Skeletal muscle satellite cell (primary cell): ENCODE results near the gene PITPNM3.

Experiments
- H3K27me3 ChIP-seq: 2 replicates; pipeline ENCODE4 v1.7.0; 2013; ENCODE audit warnings: low read length; ENCODE audit not compliant: control insufficient read depth, insufficient read depth
- H3K36me3 ChIP-seq: 2 replicates; pipeline ENCODE4 v1.7.0; 2013; ENCODE audit warnings: mild to moderate bottlenecking, control low read depth, low read length; ENCODE audit not compliant: insufficient read depth
- H3K4me1 ChIP-seq: 2 replicates; pipeline ENCODE4 v1.7.0; 2013; ENCODE audit warnings: low read length; ENCODE audit not compliant: control insufficient read depth, insufficient read depth
- H3K4me2 ChIP-seq: 2 replicates; pipeline ENCODE4 v1.7.0; 2013; ENCODE audit warnings: mild to moderate bottlenecking, low read length
- H3K4me3 ChIP-seq: 2 replicates; pipeline ENCODE4 v1.7.0; 2013; ENCODE audit warnings: low read length
- H3K9ac ChIP-seq: 2 replicates; pipeline ENCODE4 v1.7.0; 2013; ENCODE audit warnings: mild to moderate bottlenecking, low read depth, low read length, moderate library complexity
- H3K9me3 ChIP-seq: replicated peaks from 2 replicates; pipeline ENCODE4 v1.7.0; 2013; ENCODE audit warnings: mild to moderate bottlenecking, control low read depth, low read length

Gene PITPNM3

DNA sequence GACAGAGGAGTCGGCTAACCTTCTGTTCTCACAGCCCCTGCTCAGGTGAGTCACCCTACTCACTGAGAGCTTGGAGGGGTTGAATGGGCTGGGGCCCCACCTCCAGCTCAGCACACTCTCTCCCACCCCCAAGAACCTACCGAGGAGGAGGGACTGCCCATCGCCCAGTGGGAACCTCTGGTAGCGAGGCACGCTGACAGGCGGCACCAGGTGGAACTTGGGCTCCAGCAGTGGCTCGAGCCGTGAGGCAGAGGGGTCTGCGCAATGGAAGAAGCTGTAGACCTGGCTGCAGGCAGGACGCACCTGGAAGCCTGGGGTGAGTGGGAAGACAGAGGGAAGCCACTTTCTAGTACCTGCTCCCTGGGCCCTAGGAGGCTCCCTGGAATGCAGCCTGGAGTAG, 83.8 kb downstream of the PITPNM3 start:
- H3K4me1 ChIP-seq: peaks cover 23% of the 10 kb centered on the region
- no peak overlapping the region for H3K4me3 ChIP-seq
- no peaks in the 10 kb centered on the region for H3K27me3 ChIP-seq
- no peaks in the 10 kb centered on the region for H3K9me3 ChIP-seq
- H3K9ac ChIP-seq: no peak overlapping the region
- H3K36me3 ChIP-seq: no peaks in the 10 kb centered on the region
- H3K4me2 ChIP-seq: no peak overlapping the region

DNA sequence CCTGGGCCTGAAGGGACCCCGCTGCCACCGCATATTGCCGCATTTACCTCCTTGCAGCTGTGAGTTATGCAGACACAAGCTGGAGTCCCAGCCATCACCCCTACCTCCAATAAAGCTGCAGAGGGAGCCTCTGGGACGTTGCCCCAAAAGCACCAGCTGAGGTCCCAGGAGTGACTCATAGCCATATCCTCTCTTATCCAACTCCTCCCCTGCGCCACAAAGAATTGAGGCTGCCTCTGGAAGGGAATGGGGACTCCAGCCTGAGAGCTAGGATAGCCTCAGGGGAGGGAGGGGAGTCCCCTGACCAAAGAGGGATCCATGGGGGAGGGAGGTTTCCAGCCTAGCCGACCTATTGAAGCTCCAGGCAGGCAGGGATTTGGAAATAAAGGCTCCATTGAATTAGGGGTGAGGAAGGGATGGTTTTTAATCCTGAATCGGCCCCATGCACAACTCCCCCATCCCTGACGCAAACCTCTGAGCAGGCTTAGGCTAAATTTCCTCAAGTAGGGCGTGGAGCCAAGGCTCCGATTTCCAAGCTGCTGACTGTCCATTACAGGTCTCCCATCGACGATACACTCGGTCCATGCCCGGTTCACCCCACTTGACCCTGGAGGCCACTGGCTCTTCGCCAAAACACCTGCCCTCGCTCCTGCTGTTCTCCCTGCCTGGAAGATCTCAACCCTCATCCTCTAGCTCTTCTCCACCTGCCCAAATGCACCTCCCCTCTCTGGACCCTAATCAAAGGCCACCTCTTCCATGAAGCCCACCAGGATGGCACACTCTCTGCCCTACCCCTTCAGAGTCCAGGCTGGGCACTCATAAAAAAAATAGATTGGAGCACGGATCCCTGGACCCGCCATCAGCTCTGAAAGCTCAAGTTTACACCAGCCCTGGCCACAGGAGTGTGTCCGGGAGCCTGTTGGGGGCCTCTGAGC, 84.6 kb downstream of the PITPNM3 start:
- Histone ChIP-seq H3K4me2 (peak overlapping the region; percentile 73), H3K9me3 (no peaks in the 10 kb centered on the region), H3K27me3 (no peaks in the 10 kb centered on the region), H3K36me3 (no peaks in the 10 kb centered on the region), H3K4me1 (peaks cover 23% of the 10 kb centered on the region), H3K9ac (no peak overlapping the region), H3K4me3 (peak overlapping the region; percentile 37)

DNA sequence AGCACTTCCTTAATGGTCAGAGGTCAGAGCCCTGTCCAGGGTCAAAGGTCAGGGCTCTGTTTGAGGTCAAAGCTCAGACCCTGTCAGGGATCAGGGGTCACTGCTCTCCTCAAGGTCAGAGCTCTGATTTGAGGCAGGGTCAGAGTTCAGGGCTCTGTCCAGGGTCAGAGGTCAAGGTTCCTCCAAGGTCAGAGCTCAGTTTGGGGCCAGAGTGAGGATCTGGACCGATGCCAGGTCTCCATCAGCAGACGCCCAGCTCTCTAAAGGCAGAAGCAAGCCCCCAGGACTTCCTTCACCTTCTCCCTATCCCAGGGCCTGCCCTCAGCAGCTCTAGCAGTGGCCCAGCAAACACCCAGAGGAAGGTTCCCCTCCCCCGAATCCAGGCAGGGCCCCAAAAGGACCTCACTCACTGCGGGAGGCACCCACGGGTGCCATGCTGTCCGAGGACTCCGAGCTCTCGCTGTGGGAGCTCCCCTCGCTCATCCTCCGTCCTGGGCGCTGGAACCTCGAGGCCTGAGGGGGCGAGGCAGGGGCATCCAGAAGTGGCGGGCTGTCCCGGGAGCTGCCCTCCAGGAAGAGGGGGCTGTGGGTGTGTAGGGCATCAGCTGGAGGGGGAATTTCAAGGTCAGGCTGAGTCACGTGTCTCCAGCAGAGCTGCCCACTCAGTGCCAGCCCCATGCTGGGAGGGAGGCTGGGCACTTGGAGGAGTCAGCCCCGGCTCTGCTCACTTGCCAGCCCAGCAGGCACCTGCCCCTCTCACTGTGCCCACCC, 85.4 kb downstream of the PITPNM3 start:
- H3K36me3 ChIP-seq: no peaks in the 10 kb centered on the region
- no peaks in the 10 kb centered on the region for H3K27me3 ChIP-seq
- peak overlapping the region; percentile 73 for H3K4me2 ChIP-seq
- H3K4me1 ChIP-seq: peaks cover 23% of the 10 kb centered on the region
- no peak overlapping the region for H3K9ac ChIP-seq
- H3K9me3 ChIP-seq: no peaks in the 10 kb centered on the region
- no peak overlapping the region for H3K4me3 ChIP-seq

DNA sequence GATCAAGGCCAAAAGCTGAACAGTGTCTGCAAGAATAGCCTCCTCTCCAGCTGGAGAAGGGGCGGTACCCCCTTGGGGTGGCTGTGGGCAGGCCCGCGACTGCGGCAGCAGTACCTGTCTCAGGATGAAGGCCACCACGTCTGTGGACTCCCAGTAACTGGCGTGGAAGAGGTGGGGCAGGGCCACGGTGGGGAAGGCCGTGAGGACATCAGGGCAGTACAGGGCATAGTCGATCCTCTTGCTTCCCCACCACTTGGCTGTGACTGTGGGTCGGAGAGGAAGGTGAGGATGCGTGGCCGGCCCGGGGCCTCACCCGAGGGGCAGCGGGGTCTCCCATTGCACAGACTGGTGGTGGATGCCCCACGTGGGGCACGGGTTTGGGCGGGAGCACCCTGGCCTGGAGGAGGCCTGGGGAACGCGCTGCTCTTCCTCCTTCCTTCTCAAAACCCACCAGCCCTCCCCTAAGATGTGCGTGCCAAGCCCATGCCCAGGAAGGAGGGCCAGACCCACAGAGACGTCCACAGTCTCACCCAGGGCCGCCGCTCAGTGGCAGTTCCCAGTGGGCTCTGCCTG, 86.1 kb downstream of the PITPNM3 start:
- no peak overlapping the region for H3K9ac ChIP-seq
- H3K4me1 ChIP-seq: peaks cover 23% of the 10 kb centered on the region
- no peaks in the 10 kb centered on the region for H3K36me3 ChIP-seq
- H3K4me2 ChIP-seq: no peak overlapping the region
- no peaks in the 10 kb centered on the region for H3K9me3 ChIP-seq
- no peaks in the 10 kb centered on the region for H3K27me3 ChIP-seq
- H3K4me3 ChIP-seq: no peak overlapping the region

DNA sequence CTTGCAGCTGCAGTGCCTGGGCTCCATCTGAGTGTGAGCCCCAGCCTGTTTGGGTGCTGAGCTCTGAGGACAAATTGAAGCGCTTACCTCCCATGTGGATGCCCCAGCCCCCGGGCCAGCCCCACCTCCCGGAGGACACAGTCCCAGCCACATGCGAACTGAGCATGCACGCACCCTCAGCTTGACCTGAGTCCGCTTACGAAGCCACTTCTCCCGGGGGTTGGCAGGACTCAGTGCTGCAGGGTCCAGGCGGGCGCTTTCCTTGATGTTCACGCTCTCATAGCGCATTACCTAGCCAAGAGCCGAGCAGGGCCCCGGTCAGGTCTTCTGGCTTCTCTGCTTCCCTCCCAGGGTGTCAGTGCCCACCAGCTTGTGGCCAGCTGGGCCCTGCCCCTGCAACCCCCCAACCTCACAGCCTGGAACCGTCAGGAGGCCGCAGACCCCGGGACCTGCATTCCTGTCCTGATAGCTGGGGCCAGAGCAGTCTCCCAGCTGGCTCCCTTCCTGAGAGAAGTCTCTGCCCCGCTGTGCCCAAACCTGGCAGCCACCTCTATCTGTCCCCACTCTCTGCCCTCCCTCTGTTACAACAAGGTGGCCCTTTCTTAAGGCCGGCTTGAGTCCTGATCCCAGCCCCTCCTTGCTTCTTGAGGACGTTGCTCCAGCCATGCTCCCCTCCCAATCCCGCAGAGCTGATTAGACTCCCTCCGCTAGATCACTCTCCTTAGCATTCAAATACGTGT, 88.1 kb downstream of the PITPNM3 start:
- Histone ChIP-seq H3K4me2 (no peak overlapping the region), H3K4me1 (peaks cover 23% of the 10 kb centered on the region), H3K36me3 (no peaks in the 10 kb centered on the region), H3K4me3 (no peak overlapping the region), H3K9me3 (no peaks in the 10 kb centered on the region), H3K27me3 (no peaks in the 10 kb centered on the region), H3K9ac (no peak overlapping the region)

DNA sequence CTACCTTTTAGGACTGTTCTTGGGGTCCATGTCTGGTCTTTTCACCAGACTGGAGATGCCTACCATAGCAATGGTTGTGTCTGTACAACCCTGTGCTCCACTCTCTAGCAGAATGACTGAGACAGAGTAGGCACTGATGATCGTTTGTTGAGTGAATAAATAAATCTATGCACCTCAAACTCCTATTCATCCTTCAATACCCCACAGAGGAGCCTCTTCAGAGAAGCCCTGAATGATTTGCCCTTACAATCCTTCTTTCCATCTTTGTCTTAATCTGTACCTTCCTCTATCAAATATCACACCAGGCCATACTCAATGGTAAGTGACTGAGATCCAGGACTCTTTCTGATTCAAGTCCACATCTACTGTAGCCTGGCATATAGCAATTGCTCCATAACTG, 88.8 kb downstream of the PITPNM3 start:
- H3K4me1 ChIP-seq: peaks cover 18% of the 10 kb centered on the region
- H3K9me3 ChIP-seq: no peaks in the 10 kb centered on the region
- no peaks in the 10 kb centered on the region for H3K36me3 ChIP-seq

DNA sequence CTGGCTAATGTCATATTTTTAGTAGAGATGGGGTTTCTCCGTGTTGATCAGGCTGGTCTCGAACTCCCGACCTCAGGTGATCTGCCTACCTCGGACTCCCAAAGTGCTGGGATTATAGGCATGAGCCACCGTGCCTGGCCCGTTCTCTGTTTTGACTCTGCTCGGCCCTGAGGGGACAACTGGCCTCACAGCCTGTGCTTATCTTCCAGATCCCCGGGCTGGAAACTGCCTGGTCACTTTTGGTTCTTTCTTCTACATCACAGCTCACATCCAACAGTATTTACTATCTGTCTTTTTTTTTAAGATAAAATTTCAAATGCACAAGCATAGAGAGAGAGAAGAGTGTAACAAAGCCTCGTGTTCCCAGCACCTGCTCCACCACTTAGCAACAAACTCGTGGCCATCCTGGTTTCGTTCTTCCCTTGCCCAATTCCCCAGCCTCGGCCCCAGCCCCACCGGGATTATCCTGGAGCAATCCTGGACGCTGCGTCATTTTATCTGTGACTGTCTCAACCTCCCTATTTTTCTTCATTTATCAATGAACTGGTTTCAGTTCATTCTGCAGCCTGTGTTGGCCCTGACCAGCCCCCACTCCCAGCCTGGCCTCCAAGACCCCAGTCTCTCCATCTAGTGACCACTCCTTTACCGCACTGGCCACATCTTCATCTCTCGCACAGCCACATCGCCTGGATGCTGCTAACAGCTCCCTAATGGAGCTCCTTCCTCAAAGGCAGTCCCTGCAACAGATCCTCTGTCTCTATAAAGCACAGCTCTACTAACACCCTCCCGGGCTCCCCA, 91.0 kb downstream of the PITPNM3 start:
- Histone ChIP-seq H3K9ac (no peak overlapping the region), H3K4me3 (no peak overlapping the region), H3K4me1 (no peaks in the 10 kb centered on the region), H3K9me3 (no peaks in the 10 kb centered on the region), H3K27me3 (no peaks in the 10 kb centered on the region), H3K36me3 (no peaks in the 10 kb centered on the region), H3K4me2 (no peak overlapping the region)

More for the DNA sequence above, 88.8 kb downstream of the PITPNM3 start:
- Histone ChIP-seq H3K4me3 (no peak overlapping the region), H3K27me3 (no peaks in the 10 kb centered on the region), H3K4me2 (no peak overlapping the region), H3K9ac (no peak overlapping the region)

- Histone ChIP-seq H3K9me3 (no peaks in the 10 kb centered on the region), H3K4me1 (no peaks in the 10 kb centered on the region), H3K27me3 (no peaks in the 10 kb centered on the region), H3K36me3 (no peaks in the 10 kb centered on the region), H3K4me2 (no peak overlapping the region), H3K4me3 (no peak overlapping the region), H3K9ac (no peak overlapping the region)
Observed at GRCh38 chr17:6464446-6465041, 91.8 kb downstream of the PITPNM3 start.

- Histone ChIP-seq H3K4me2 (no peak overlapping the region), H3K36me3 (no peaks in the 10 kb centered on the region), H3K9me3 (no peaks in the 10 kb centered on the region), H3K4me1 (no peaks in the 10 kb centered on the region), H3K9ac (no peak overlapping the region), H3K4me3 (no peak overlapping the region), H3K27me3 (no peaks in the 10 kb centered on the region)
Observed at GRCh38 chr17:6463616-6464445, 92.5 kb downstream of the PITPNM3 start.

- Histone ChIP-seq H3K9me3 (no peaks in the 10 kb centered on the region), H3K9ac (no peak overlapping the region), H3K4me2 (no peak overlapping the region), H3K4me1 (no peaks in the 10 kb centered on the region), H3K4me3 (no peak overlapping the region), H3K27me3 (no peaks in the 10 kb centered on the region), H3K36me3 (no peaks in the 10 kb centered on the region)
Observed at GRCh38 chr17:6462692-6463091, 93.7 kb downstream of the PITPNM3 start.
